Panc1 (cell line): Measurements from ENCODE around the gene MAK. TPM values are rescaled to one million over a fixed set of nuclear protein-coding genes. Genes with fewer than 3 reads are reported as not detected.
A peak's percentile ranks its signal among the peaks of the same experiment; 100 is the strongest.

Experiments
- ATAC-seq: fragments of 200-7000 bp; cut with Tn5 transposase; 2 replicates; pipeline ENCODE4 v1.9.1; 2020; ENCODE audit warnings: mild to moderate bottlenecking, moderate library complexity
- BruUV-seq: library from RNA; stranded (reverse); fragments of 400-500 nt; replicated peaks from 2 replicates; lab custom pipeline; 2021; lab: Mats Ljungman, UMichigan
- CTCF ChIA-PET: fragments of 300-600 bp; sonication (Branson Sonifier 250); formaldehyde crosslinking; loops from one replicate; lab custom pipeline; 2022; ENCODE audit warnings: antibody characterized with exemption; lab: Charles Lee
- POLR2A ChIA-PET: fragments of 300-600 bp; sonication (Branson Sonifier 250); formaldehyde crosslinking; loops from one replicate; lab custom pipeline; 2022; ENCODE audit warnings: antibody characterized with exemption; lab: Charles Lee
- DNase-seq: peaks from one replicate; pipeline ENCODE4 v3.0.0-alpha.2; 2010; ENCODE audit warnings: low read depth, low spot score
- H3K27ac ChIP-seq: 2 replicates; pipeline ENCODE4 v1.5.1; 2011; ENCODE audit warnings: mild to moderate bottlenecking, low read length, inconsistent platforms
- H3K27me3 ChIP-seq: fragments of 200-500 bp; sonication (Bioruptor generic); 2 replicates; pipeline ENCODE4 v1.6.0; 2014; ENCODE audit warnings: low read length, inconsistent platforms; ENCODE audit not compliant: control insufficient read depth, insufficient read depth
- H3K36me3 ChIP-seq: fragments of 200-500 bp; sonication (Bioruptor generic); 2 replicates; pipeline ENCODE4 v1.5.1; 2014; ENCODE audit warnings: inconsistent platforms, mild to moderate bottlenecking, low read length, moderate library complexity; ENCODE audit not compliant: control insufficient read depth, insufficient read depth
- H3K4me1 ChIP-seq: 2 replicates; pipeline ENCODE4 v1.5.1; 2011; ENCODE audit warnings: inconsistent platforms, mild to moderate bottlenecking, low read length, moderate library complexity; ENCODE audit not compliant: control insufficient read depth, insufficient read depth
- H3K4me3 ChIP-seq, 2 experiments: 2 replicates each; pipeline ENCODE4 v1.5.1; 2011 to 2012; ENCODE audit warnings: low read depth in 2 of 2, low read length in 2 of 2, mild to moderate bottlenecking in 2 of 2, inconsistent platforms in 1 of 2, moderate library complexity in 1 of 2
- H3K9me3 ChIP-seq: fragments of 200-500 bp; sonication (Bioruptor generic); 2 replicates; pipeline ENCODE4 v1.5.1; 2014; ENCODE audit warnings: low read depth, mild to moderate bottlenecking, inconsistent platforms, low read length, moderate library complexity; ENCODE audit not compliant: control insufficient read depth, insufficient read depth
- POLR2AphosphoS5 ChIP-seq: IDR thresholded peaks from 2 replicates; pipeline ENCODE4 v1.6.1; 2012; ENCODE audit warnings: mild to moderate bottlenecking, low read depth, low read length, moderate library complexity
- SIN3A ChIP-seq: IDR thresholded peaks from 2 replicates; pipeline ENCODE4 v1.6.1; 2012; ENCODE audit warnings: low read depth, mild to moderate bottlenecking, low read length, moderate library complexity, borderline replicate concordance; ENCODE audit not compliant: insufficient read depth
- TCF7L2 ChIP-seq: IDR thresholded peaks from 2 replicates; pipeline ENCODE4 v1.6.1; 2011; ENCODE audit warnings: mild to moderate bottlenecking, low read depth, low read length, inconsistent platforms
- in situ Hi-C: cut with HindIII; loops from 2 replicates; pipeline ENCODE4 v1.10.0; 2016; ENCODE audit warnings: low sequenced_read_pairs, low pct_unique_long_range_greater_than_20kb
- intact Hi-C: fragments of 100-400 bp; cut with micrococcal nuclease; formaldehyde crosslinking; loops from one replicate; pipeline ENCODE4 v1.10.0; 2022; ENCODE audit not compliant: unreplicated experiment
- total RNA-seq: library from RNA; stranded (reverse); gene quantifications from one replicate; pipeline ENCODE4 v1.2.1, GENCODE V29; 2021; ENCODE audit not compliant: unreplicated experiment
- TF ChIP-seq, protein P1 (sequence below), 2 experiments: IDR thresholded peaks; 2 replicates each; pipeline ENCODE4 v1.6.1; 2011 to 2012; ENCODE audit warnings: low read depth in 2 of 2, control low read depth in 1 of 2, low read length in 1 of 2, mild to moderate bottlenecking in 1 of 2, moderate library complexity in 1 of 2; ENCODE audit not compliant: insufficient read depth in 1 of 2
- TF ChIP-seq, protein P2 (sequence below): fragments of 450-650 bp; IDR thresholded peaks from 2 replicates; pipeline ENCODE4 v1.5.1; 2017; ENCODE audit warnings: mild to moderate bottlenecking

MAK gene
- total RNA-seq, 1 experiment from 2014 or later = 0.21 TPM

DNA sequence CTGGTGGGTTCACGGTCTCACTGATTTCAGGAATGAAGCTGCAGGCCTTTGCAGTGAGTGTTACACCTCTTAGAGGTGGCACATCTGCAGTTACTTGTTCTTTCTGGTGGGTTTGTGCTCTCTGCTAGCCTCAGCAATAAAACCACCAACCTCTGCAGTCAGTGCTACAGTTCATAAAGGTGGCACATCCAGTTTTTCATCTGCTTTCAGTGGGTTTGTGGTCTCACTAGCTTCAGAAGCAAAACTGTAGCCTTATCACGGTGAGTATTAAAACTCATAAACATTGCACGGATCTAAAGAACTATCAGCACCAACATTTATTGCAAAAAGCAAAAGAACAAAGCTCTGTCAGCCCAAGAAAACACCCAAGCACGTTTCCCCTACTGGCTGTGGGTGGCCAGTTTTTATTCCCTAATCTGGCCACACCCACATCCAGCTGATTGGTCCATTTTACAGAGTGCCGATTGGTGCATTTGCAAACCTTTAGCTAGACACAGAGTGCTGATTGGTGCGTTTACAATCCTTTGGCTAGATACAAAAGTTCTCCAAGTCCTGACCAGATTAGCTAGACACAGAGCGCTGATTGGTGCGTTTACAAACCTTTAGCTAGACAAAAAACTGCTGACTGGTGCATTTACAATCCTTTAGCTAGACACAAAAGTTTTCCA is 118.9 kb downstream of the MAK start:
- in situ Hi-C loops = no loop called here
- Histone ChIP-seq H3K27ac (no peak overlapping the region), H3K9me3 (no peaks in the 10 kb centered on the region), H3K4me1 (peaks cover 9% of the 10 kb centered on the region), H3K27me3 (no peaks in the 10 kb centered on the region), H3K36me3 (no peaks in the 10 kb centered on the region), H3K4me3 (no peak overlapping the region)
- no TSS peak for BruUV-seq
- ATAC-seq = no peak
- TF ChIP-seq TCF7L2 (no peak), POLR2AphosphoS5 (no peak), SIN3A (no peak)
- TF ChIP-seq, protein P1, sequence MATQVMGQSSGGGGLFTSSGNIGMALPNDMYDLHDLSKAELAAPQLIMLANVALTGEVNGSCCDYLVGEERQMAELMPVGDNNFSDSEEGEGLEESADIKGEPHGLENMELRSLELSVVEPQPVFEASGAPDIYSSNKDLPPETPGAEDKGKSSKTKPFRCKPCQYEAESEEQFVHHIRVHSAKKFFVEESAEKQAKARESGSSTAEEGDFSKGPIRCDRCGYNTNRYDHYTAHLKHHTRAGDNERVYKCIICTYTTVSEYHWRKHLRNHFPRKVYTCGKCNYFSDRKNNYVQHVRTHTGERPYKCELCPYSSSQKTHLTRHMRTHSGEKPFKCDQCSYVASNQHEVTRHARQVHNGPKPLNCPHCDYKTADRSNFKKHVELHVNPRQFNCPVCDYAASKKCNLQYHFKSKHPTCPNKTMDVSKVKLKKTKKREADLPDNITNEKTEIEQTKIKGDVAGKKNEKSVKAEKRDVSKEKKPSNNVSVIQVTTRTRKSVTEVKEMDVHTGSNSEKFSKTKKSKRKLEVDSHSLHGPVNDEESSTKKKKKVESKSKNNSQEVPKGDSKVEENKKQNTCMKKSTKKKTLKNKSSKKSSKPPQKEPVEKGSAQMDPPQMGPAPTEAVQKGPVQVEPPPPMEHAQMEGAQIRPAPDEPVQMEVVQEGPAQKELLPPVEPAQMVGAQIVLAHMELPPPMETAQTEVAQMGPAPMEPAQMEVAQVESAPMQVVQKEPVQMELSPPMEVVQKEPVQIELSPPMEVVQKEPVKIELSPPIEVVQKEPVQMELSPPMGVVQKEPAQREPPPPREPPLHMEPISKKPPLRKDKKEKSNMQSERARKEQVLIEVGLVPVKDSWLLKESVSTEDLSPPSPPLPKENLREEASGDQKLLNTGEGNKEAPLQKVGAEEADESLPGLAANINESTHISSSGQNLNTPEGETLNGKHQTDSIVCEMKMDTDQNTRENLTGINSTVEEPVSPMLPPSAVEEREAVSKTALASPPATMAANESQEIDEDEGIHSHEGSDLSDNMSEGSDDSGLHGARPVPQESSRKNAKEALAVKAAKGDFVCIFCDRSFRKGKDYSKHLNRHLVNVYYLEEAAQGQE (IDR thresholded peaks at IDR 0.05; ENCODE audit: insufficient read depth in 1 of 2, low read depth in 2 of 2, low read length in 1 of 2) = no peak
- TF ChIP-seq, protein P2, sequence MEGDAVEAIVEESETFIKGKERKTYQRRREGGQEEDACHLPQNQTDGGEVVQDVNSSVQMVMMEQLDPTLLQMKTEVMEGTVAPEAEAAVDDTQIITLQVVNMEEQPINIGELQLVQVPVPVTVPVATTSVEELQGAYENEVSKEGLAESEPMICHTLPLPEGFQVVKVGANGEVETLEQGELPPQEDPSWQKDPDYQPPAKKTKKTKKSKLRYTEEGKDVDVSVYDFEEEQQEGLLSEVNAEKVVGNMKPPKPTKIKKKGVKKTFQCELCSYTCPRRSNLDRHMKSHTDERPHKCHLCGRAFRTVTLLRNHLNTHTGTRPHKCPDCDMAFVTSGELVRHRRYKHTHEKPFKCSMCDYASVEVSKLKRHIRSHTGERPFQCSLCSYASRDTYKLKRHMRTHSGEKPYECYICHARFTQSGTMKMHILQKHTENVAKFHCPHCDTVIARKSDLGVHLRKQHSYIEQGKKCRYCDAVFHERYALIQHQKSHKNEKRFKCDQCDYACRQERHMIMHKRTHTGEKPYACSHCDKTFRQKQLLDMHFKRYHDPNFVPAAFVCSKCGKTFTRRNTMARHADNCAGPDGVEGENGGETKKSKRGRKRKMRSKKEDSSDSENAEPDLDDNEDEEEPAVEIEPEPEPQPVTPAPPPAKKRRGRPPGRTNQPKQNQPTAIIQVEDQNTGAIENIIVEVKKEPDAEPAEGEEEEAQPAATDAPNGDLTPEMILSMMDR = no peak
- DNase-seq = no peak
- ChIA-PET POLR2A (interaction anchor here (0.6 kb wide), 1 partner anchor 30 kb away, joined by 3 read pairs; no protein-coding TSS in a partner anchor), CTCF (no interaction called here)
- intact Hi-C loops = loop anchor here (10.0 kb wide), 1 partner anchor 75 kb away; no protein-coding TSS in a partner anchor

DNA sequence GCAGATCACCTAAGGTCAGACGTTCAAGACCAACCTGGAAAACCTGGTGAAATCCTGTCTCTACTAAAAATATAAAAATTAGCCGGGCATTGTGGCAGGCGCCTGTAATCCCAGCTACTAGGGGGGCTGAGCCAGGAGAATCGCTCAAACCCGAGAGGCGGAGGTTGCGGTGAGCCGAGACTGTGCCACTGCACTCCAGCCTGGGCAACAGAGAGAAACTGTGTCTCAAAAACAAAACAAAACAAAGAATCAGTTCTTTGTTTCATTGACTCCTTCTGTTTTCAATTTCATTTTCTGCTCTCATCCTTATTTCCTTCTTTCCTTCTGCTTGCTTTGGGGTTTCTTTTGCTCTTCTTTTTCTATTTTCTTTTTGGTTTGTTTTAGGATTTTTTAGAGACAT is 124.4 kb downstream of the MAK start:
- Histone ChIP-seq H3K27me3 (no peaks in the 10 kb centered on the region), H3K9me3 (no peaks in the 10 kb centered on the region), H3K36me3 (peaks cover 9% of the 10 kb centered on the region), H3K4me3 (no peak overlapping the region), H3K27ac (peak overlapping the region; percentile 34; the same call in 1 of the 2 replicates), H3K4me1 (0 out of 2 replicates have a peak, but pooled peaks cover 3% of the 10 kb centered on the region)
- intact Hi-C loops = loop anchor here (10.0 kb wide), 1 partner anchor 81 kb away; no protein-coding TSS in a partner anchor
- no TSS peak for BruUV-seq
- DNase-seq = no peak
- ChIA-PET CTCF (no interaction called here), POLR2A (no interaction called here)
- ATAC-seq = no peak
- TF ChIP-seq SIN3A = no peak
- no peak for TF ChIP-seq TCF7L2
- TF ChIP-seq POLR2AphosphoS5 = no peak
- TF ChIP-seq, protein P1 (IDR thresholded peaks at IDR 0.05; ENCODE audit: insufficient read depth in 1 of 2, low read depth in 2 of 2, low read length in 1 of 2) = no peak
- TF ChIP-seq, protein P2 = no peak
- in situ Hi-C loops = no loop called here
